Measurements from ENCODE around the gene PSMA6. TPM values are rescaled to one million over a fixed set of nuclear protein-coding genes. Genes with fewer than 3 reads are reported as not detected.

Gene PSMA6
- total and polyA plus RNA-seq, 2 of the 13 experiments (the other 11 are each of a cell fraction or from before 2014, with no cell fraction given) = 525 to 1,109 TPM

- TF ChIP-seq HOXA9 (CRISPR knock-in tag; IDR thresholded peaks at IDR 0.05; ENCODE audit: borderline replicate concordance) (no peak), FOXP4 (CRISPR knock-in tag; IDR thresholded peaks at IDR 0.05) (peak; percentile 78), TAF1 (CRISPR knock-in tag; IDR thresholded peaks at IDR 0.05) (no peak), ZNF256 (CRISPR knock-in tag; conservative IDR thresholded peaks at IDR 0.05) (no peak), TARDBP (CRISPR knock-in tag; IDR thresholded peaks at IDR 0.05) (no peak; the same call in 1 of the 2 replicates), IKZF5 (CRISPR knock-in tag; IDR thresholded peaks at IDR 0.05) (peak; percentile 84; the same call in 1 of the 2 replicates), ELF4 (CRISPR knock-in tag; IDR thresholded peaks at IDR 0.05; ENCODE audit: borderline replicate concordance) (no peak), ZNF101 (CRISPR knock-in tag; IDR thresholded peaks at IDR 0.05; ENCODE audit: borderline replicate concordance, low read depth) (no peak), ZNF609 (CRISPR knock-in tag; IDR thresholded peaks at IDR 0.05; ENCODE audit: borderline replicate concordance) (peak; percentile 45; the same call in 1 of the 2 replicates), ARHGAP35 (CRISPR knock-in tag; IDR thresholded peaks at IDR 0.05; ENCODE audit: borderline replicate concordance) (no peak), MXD4 (CRISPR knock-in tag; IDR thresholded peaks at IDR 0.05) (peak; percentile 26; the same call in 1 of the 2 replicates), TSC22D2 (CRISPR knock-in tag; IDR thresholded peaks at IDR 0.05; ENCODE audit: borderline replicate concordance) (no peak), DMAP1 (CRISPR knock-in tag; IDR thresholded peaks at IDR 0.05) (peak; percentile 53; the same call in 1 of the 2 replicates), HMGA1 (CRISPR knock-in tag; conservative IDR thresholded peaks at IDR 0.05) (no peak), GTF3A (CRISPR knock-in tag; conservative IDR thresholded peaks at IDR 0.05) (no peak), GABPA (IDR thresholded peaks at IDR 0.05; ENCODE audit: low read depth, low read length) (no peak), GABPA (CRISPR knock-in tag; IDR thresholded peaks at IDR 0.05; ENCODE audit: low read depth) (no peak), THRA (CRISPR knock-in tag; IDR thresholded peaks at IDR 0.05; ENCODE audit: borderline replicate concordance) (0 out of 2 replicates have a peak, but pooled peaks have one; percentile 23), ZNF543 (CRISPR knock-in tag; IDR thresholded peaks at IDR 0.05) (peak; percentile 86), ZNF652 (CRISPR knock-in tag; IDR thresholded peaks at IDR 0.05; ENCODE audit: borderline replicate concordance, low read depth) (no peak)
These were observed 61.4 kb downstream of the PSMA6 start (continued) for GRCh38 chr14:35353409-35354172.
